HG03045 (cell line): ENCODE measurements around the gene CD40LG.
A peak's percentile ranks its signal among the peaks of the same experiment; 100 is the strongest.

ENCODE experiments used
- ATAC-seq: cut with Tn5 transposase; IDR thresholded peaks from one replicate; pipeline ENCODE4 v1.9.1; 2021; ENCODE audit warnings: mild to moderate bottlenecking, moderate library complexity; ENCODE audit not compliant: unreplicated experiment

The CD40LG gene

DNA sequence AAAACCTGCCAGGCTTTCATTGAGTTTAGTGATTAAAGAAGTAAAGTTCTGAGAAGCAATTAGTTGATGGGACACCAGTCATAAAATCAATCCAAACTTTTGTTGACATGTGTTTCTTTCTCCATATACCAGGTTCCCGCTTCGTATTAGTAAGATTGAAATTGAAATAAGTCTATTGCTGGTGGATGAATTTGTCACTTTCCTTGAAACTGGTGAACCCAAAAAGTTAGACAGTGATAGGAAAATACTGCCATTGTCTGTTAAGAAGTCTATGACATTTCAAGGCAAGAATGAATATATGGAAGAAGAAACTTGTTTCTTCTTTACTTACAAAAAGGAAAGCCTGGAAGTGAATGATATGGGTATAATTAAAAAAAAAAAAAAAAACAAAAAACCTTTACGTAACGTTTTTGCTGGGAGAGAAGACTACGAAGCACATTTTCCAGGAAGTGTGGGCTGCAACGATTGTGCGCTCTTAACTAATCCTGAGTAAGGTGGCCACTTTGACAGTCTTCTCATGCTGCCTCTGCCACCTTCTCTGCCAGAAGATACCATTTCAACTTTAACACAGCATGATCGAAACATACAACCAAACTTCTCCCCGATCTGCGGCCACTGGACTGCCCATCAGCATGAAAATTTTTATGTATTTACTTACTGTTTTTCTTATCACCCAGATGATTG, at the start of gene CD40LG:
CD40LG (plus strand) TSS at position 482 of the 684 bp plus-strand sequence; CDS start at position 573, 91 bp downstream.
- no peak for ATAC-seq

DNA sequence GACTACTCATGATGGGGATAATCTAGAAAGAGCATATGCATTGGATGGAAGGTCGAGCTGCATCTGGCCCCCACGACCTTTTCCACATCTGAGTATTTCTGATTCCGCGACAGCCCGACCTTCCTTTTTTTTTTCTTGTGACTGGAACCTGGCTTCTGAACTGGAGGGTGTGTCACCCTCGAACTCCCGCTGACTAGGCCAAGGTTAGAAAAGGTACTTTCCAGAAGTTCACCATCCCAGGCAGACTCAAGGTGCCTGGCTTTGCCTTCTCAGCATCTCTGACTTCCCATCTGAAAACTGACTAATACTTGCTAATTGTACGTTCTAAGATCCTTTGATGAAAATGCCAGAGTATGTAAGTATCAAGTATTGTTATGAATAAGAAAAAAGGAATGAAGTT, 49.3 kb upstream of the CD40LG start:
- no peak for ATAC-seq

DNA sequence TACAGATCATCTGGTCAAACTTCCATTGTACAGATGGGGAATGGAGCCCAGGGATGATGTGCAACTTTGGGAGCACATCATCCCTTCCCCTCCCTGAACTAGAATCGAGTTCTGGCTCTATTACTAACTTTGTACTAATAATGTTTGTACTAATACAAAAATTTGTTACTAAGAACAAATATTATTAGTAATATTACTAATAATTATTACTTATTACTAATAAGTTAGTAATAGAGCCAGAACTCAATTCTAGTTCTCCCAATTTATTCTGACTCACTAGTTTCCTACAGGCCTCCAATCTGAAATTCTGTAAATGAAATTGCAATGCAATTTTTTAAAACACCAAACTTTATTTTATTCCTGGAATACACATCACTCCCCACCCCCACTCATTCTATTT, 47.9 kb upstream of the CD40LG start:
- ATAC-seq, result no peak

DNA sequence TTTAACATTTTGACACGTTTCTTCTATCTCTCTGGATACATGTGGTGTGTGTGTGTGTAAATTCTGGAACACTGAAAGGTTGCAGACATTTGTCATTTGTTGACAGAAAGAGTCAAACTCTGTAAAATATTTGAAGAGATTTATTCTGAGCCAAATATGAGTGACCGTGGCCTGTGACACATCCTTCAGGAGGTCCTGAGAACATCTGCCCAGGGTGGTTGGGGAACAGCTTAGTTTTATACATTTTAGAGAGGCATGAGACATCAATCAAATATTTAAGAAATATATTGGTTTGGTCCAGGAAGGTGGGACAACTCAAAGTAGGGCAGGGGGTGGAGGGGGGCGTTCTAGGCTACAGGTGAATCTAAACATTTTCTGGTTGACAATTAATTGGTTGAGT, 40.7 kb upstream of the CD40LG start:
- no peak for ATAC-seq

DNA sequence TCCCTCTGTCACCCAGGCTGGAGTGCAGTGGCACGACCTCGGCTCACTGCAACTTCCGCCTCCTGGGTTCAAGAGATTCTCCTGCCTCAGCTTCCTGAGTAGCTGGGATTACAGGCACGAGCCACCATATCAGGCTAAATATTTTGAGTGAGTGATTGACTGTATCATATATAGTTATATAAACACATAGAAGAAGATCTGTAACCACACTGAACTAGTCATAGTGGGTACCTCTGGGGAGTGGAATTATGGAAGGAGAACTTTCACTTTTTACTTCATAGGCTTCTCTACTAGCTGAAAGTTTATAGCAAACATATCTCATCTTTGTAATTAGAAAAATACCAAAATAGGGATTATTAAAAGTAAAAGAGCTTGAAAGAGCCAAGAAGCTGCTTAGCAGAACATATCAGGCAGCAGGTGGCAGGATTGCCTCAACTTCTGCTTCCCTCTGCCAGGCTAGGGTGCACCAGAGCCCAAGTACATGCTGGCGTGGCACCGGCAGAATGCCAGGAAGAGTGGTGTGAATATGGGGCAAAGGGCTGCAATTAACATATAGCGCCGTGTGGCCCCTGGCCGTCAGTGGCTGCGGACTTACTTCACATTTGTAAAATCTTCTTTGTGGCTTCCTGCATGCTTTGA, 39.5 kb upstream of the CD40LG start:
- ATAC-seq, result no peak

DNA sequence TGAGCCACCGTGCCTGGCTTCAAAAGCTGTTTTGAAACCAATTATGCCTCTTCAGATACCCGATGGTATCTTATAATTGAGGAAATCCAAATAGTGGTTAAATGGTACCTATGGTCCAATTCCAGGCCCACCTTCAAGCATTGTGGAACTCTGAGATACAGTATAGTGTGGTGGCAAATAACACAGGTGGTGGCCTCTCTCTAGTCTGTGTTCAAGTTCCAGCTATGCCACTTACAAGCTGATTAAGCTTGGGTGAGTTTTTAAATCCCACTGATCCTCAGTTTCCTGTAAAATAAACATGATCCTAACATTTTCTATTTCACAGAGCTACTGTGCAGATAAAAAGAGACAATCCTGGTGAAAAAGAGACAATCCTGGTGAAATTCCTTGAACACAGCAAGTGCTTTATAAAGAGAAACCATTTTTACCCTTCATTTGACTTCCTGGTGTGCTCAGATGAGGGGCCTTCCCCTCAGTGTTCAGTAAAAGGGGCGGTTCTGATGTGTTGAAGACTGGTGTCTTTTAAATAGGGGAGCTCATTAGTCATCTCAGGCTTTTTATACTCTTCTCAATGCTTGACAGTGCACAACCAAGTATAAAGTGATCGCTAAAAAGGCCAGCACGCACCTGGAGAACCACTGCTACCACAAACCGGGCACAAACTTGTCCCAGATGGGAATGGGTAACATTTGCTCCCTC, 30.8 kb upstream of the CD40LG start:
- ATAC-seq, result peak; percentile 68

DNA sequence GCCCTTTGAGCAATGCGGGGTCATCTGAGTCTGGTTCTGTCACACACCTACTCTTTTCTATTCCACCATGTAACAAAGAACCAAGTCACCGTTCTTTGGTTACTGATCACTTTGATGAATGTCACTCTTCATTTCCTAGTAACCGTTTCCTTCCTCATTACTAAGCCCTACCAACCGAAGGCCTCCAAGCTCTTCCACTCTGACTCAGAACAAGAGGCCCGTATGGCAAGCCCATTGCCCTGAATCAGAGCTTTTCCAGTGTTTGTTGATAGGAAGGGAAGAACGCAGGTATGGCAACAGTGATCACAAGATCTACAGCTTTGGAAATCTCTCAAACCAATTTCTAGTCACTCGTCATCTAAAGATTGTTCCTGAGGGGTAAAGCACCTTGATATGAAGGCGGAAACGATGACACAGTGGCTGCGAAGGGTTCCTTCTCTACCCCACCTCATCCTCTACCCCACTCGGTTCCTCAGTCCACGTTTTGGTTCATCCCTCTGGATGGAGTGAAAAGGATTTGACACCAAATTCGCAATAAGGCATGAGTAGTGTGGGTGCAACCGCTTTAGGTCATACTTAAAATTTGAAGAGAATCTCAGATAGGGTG, 28.0 kb upstream of the CD40LG start:
- ATAC-seq, result no peak

DNA sequence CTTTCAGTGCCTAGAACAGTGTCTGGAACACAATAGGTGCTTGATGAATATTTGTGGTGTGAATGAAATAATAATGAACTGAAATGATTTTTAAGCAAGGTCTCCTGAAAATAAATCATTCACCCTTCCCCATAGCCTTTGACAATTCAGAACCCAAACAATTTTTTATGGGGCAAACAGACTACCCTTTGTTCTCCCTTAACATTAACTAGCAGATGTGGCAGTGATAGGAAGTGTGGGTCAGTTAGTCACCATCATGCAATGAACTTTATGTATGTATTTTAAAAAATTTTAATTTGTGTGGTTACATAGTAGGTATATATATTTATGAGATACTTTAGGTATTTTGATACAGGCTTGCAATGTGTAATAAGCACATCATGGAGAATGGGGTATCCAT, 27.2 kb upstream of the CD40LG start:
- ATAC-seq, result no peak

DNA sequence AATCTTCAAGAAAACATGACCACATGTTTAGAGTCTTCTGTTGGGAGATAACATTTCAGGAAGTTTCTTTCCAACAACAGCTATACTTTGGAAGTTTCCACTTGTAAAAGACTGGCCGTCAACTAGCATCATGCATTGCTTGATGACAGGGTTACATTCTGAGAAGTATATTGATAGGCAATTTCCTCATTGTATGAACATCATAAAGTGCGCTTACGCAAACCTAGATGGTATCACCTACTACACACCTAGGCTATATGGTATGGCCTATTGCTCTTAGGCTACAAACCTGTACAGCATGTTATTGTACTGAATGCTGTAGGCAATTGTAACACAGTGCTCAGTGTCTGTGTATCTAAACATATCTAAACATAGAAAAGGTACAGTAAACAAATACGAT, 25.4 kb upstream of the CD40LG start:
- no peak for ATAC-seq

DNA sequence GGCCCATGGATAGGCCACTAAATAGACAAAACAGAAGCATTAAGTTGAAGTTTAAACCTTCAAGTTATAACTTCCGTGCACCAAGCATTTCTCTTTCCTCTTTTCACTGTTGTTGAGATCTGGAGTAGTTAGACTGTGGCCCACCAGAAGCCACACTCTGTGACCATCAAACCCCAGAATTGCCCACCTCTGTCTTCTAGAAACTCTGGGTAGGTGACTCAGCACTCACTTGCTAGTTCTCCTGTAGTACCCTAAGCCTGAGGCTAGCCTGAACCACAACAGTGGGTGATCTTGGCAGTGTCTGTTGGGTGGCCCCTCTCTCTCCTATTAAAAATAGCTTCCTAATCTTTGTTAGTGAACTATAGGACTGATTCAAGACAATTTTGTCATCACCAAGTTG, 24.6 kb upstream of the CD40LG start:
- ATAC-seq, result no peak

DNA sequence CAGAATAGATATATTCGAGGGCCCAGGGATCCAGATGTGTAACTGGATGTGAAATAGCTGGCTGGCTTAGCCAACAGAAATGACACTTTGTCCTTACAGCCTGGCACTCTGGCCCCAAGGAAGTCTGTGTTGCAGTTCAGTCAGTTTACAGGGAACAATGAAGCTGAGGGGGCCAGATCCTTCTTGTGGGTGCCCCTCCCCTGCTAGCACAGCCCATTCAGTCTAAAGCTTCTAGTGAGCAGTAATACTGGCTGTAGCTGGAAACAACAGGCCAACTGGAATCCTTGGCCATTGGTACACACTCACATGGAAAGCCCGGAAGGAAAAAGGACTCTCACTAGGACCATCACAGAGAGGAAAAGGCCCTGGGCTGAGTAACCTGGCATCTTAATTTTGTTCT, 22.7 kb upstream of the CD40LG start:
- ATAC-seq, result no peak

DNA sequence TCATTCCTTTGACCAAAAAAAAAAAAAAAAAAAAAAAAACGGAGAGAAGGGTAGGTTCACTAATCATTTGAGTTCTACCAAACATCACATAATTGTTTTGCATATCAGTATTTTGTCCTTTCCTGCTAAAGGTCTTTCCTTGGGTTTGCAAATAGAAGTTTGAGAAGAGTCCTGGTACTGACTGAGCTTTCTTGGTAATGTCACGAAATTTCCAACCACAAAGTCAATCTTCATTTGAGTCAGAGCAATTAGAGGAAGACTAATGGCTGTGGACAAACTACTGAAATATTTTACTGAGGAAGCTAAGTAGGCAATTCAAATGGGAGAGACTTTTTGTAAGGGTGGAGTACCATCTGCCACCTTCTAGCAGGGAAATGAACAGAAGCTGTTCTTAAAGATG, 21.7 kb upstream of the CD40LG start:
- ATAC-seq, result no peak

DNA sequence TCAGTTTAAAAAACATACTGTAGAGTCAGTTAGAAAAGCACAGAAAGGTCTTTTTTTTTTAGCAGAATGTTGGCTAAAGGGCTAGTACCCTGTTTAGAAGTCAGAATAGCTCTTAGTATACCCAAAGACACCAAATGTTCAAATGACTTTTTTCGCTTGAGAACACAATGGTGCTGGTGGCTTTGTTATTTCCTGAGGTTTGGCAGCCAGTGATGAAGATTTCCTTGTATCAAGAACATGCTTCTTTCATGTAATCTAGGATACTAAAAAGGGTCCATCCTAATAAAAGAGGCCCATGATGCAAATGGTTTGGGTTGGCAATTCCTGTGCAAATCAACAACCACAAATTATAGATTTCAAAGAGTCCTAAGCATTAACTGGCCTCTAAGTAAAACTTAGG, 21.1 kb upstream of the CD40LG start:
- no peak for ATAC-seq

DNA sequence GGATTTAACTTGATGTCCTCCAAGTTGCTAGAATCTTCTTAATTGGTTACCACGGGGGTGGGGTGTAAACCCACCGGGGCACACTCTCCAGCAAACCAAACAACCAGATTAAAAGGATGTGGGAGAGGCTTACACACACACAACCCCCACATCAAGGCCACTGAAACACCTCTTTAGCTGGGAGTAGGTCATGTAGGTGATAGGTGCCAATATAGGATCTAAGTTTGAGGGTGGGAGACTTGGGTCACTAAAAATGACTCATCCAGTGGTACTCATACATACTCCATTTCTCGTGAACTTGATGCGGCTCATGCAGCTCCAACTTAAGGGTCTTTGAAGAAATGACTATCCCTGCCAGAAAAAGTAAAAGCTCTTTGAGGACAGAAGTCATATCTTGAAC, 20.5 kb upstream of the CD40LG start:
- ATAC-seq, result no peak

DNA sequence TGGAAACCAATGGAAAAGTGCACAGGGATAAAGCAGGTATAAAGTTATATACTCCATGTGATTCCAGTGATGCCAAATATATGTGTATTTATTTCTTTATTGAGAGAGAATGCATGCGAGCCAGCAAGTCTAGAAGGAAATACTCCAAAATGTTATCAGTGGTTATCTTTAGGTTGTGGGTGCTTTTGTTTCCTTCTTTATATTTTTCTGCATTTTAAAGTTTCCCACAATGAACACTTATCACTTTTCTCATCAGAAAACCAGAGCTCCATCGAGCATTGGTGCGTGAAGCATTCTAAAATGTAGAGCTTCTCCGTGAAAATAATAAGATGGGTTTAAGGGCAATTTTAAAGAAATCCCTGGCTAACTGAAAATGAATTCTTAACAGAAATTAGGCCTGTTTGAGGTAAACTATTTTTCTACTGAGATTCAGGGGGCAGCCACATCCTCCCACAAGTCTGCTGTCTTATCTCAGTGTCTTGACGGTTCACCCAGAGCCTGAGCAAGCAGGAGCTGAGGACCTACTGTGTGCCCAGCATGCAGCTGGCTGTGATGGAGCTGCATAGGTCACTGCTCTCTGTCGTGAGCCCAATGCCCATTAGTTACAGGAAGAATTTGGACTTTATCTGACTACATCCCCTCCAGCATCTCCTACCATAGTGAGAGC, 18.7 kb upstream of the CD40LG start:
- no peak for ATAC-seq

DNA sequence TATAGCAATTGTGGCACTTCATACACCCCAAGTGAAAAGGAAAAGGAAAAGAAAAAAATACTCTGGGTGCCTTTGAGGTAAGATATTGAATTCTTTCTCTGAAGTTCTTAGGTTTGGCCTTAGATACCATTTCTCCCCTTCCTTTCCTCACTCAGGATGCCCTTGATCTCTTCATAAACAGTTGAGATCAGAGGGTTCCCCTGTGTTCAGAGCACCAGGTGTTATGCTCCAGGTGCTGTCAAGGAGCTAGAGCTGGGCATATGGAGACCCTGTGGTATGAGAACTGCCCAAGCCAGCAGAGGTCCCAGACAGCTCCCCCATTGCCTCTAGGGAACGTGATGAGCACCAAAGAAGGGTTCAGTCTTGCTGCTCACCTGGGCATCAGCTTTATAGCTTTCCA, 17.1 kb upstream of the CD40LG start:
- no peak for ATAC-seq

DNA sequence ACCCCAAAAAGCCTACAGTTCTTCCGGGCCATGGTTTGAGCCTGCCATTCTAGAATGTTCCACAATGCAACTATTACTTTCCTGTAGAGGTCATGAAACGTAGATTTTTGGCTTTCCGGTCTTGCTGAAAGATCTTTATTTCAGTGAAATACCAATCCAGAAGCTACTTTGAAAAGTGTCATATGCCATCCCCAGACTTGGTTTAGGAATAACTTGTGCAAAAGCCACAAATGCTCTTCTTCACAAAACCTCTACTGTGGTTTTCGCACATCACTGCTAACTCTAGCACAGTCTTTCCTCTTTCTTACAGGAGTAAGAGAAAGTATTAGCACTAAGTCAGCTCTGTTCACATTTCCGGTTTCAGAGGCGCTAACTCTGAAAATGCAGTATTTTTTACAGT, 12.7 kb upstream of the CD40LG start:
- no peak for ATAC-seq

DNA sequence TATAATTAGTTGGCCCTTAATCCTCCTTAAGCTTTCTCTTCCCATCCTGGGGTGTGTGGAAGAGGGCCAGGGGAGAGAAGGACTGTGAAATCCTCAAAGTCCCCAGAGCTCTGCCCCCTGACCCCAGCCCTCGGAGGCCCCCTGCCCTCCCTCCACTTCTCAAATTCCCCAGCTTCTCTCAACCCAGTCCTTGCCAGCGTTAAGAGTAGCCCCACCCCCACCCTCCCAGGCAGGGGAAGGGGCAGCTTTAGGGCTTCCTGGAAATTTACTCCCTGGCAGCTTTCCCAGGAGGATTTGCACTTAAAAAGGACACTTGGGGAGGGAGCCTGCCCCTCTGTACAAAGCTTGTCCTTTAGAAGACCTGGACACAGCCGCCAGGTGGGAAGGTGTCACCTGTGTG, 11.8 kb upstream of the CD40LG start:
- ATAC-seq, result no peak

DNA sequence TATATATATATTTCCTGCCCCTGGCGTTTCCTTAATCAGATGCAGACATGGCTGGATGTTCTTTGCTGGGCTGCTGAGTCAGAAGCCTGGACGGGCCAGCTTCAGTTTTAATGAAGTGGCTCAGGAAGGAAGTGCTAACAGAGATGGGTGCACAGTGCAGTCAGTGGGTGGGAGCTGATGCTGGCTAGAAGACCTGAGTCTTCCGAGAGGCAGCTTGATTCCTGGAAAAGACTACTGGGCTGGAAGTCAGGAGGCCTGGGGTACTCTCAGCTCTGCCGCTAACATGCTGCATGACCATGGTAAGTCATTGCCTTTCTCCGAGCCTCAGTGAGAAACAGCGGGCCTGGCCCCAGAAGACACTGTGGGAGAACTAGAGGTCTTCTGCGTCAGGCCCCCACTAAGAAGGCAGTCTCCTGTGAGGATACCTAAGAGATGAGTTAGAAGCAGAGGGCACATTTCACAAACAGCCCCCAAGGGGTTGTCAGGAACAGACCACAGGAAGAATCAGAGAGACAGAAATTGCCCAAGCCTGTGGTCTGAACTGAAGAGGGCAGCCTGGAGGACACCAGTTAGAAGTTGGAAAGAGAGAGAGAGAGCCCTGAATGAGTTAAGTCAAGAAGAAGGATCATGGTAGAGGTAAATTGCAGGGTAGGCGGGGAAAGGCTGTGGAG, 8.3 kb upstream of the CD40LG start:
- ATAC-seq, result no peak

DNA sequence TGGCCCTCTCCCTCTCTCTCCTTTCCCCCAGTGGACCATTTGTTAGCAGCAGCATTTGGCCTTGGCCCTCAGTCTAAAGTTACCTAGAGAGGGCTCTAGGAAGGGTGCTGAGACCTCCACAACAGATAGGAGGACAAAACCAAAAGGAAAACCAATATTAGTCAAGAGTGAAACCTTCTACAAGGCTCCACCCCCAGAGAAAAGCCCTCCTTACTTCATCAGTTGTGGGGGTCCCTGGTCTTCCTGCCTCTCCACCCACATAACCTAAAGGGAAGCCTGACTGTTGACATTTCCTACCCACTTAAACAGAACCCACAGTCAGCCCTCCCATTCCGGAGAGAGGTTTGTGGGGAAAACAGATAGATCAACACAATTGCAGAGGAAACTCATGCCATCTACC, 4.7 kb upstream of the CD40LG start:
- ATAC-seq, result no peak
